Measurements from ENCODE around the gene GPR158. TPM values are rescaled to one million over a fixed set of nuclear protein-coding genes. Genes with fewer than 3 reads are reported as not detected.

GPR158 gene
- total and polyA plus RNA-seq, 2 of the 8 experiments (the other 6 are each of a cell fraction or from before 2014, with no cell fraction given): 0.14 to 0.78 TPM

GRCh38 chr10:25481467-25481866 lies 306.7 kb downstream of the GPR158 start:
- H2AFZ ChIP-seq (ENCODE audit: low read length): no peak overlapping the region
- H3K23ac ChIP-seq (ENCODE audit: insufficient read length): no peak overlapping the region
- H2BK12ac ChIP-seq (ENCODE audit: low read depth, low read length): no peak overlapping the region
- H3K18ac ChIP-seq (ENCODE audit: extremely low read depth, low read length): no peak overlapping the region
- ChIA-PET POLR2A (ENCODE audit: partially characterized antibody) (interaction anchor here (1.1 kb wide), 1 partner anchor 14 kb away, joined by 3 read pairs; no protein-coding TSS in a partner anchor), CTCF (ENCODE audit: partially characterized antibody) (no interaction called here)
- peaks cover 0 to 2% of the 10 kb centered on the region in 2 experiments; a peak in 1 of 4 replicates for H3K9me3 ChIP-seq (ENCODE audit: insufficient read depth in 2 of 2, low read depth in 1 of 2, low read length in 1 of 2)
- H3K23me2 ChIP-seq (ENCODE audit: low read depth, low read length): peaks cover 2% of the 10 kb centered on the region
- H3K27me3 ChIP-seq (replicated peaks in 1 of 4; ENCODE audit: control insufficient read depth in 3 of 4, extremely low read depth in 1 of 4, insufficient read depth in 3 of 4, low read length in 3 of 4): no peaks in the 10 kb centered on the region
- H3K4ac ChIP-seq (replicated peaks; ENCODE audit: insufficient read length, low read depth, low read length): no peak overlapping the region
- H4K20me1 ChIP-seq (replicated peaks in 1 of 2; ENCODE audit: control insufficient read depth in 1 of 2, insufficient read depth in 2 of 2, low read length in 2 of 2): no peaks in the 10 kb centered on the region
- no peak overlapping the region for H3K4me2 ChIP-seq (ENCODE audit: insufficient read depth in 1 of 2, low read depth in 2 of 2, low read length in 2 of 2)
- H4K5ac ChIP-seq (ENCODE audit: insufficient read length, low read depth, low read length): no peak overlapping the region
- no peak overlapping the region for H2BK20ac ChIP-seq (ENCODE audit: low read length)
- H3K36me3 ChIP-seq (ENCODE audit: control insufficient read depth in 2 of 4, insufficient read depth in 4 of 4, low read length in 3 of 4): no peaks in the 10 kb centered on the region
- no peak overlapping the region for H2AK5ac ChIP-seq (ENCODE audit: low read depth, low read length)
- H2BK15ac ChIP-seq (ENCODE audit: low read length): no peak overlapping the region
- no peaks in the 10 kb centered on the region for H3K79me2 ChIP-seq (ENCODE audit: control insufficient read depth in 1 of 2, insufficient read depth in 2 of 2, low read length in 2 of 2)
- no peak overlapping the region for H3K4me3 ChIP-seq (ENCODE audit: extremely low read depth in 1 of 4, insufficient read depth in 2 of 4, low read depth in 3 of 4, low read length in 4 of 4)
- H3K79me1 ChIP-seq (ENCODE audit: low read depth, low read length): no peaks in the 10 kb centered on the region
- FAIRE-seq: no peak
- no peak overlapping the region for H3K27ac ChIP-seq (ENCODE audit: low read depth, low read length)
- no peak overlapping the region for H2BK5ac ChIP-seq (ENCODE audit: low read depth, low read length)
- H3K9ac ChIP-seq (replicated peaks in 1 of 4; ENCODE audit: extremely low read depth in 1 of 4, low read depth in 3 of 4, low read length in 3 of 4): no peak overlapping the region
- no peak for DNase-seq (ENCODE audit: low read depth in 1 of 2, low spot score in 2 of 2)
- H3K14ac ChIP-seq (ENCODE audit: insufficient read length): no peak overlapping the region
- WGBS, 2 experiments (ENCODE audit: extremely low coverage in 1 of 2, insufficient coverage in 1 of 2, insufficient read length in 1 of 2, insufficient replicate concordance in 2 of 2, low coverage in 1 of 2, low lambda C conversion rate in 2 of 2, missing lambda C conversion rate in 1 of 2): 91% methylated on average over 3 of the region's 3 CpGs; no CpG with 5 or more reads in 1 of the 2 experiments
- no peak overlapping the region for H4K8ac ChIP-seq (ENCODE audit: extremely low read depth, insufficient read depth, low read length)
- H2BK120ac ChIP-seq (replicated peaks; ENCODE audit: low read depth, low read length): no peak overlapping the region
- H3K56ac ChIP-seq (replicated peaks; ENCODE audit: insufficient read length, low read depth, low read length): no peak overlapping the region
- no peak overlapping the region for H4K91ac ChIP-seq (replicated peaks; ENCODE audit: insufficient read length, low read length)
- H3K4me1 ChIP-seq (replicated peaks in 1 of 4; ENCODE audit: control insufficient read depth in 3 of 4, insufficient read depth in 4 of 4, low read length in 3 of 4): no peaks in the 10 kb centered on the region
- TF ChIP-seq CBX8 (IDR thresholded peaks at IDR 0.05; ENCODE audit: borderline replicate concordance, low read depth, low read length): no peak
